ENCODE measurements around the gene SLCO2A1. TPM values are rescaled to one million over a fixed set of nuclear protein-coding genes. Genes with fewer than 3 reads are reported as not detected.
A peak's percentile ranks its signal among the peaks of the same experiment; 100 is the strongest.

The SLCO2A1 gene
- polyA plus RNA-seq, 1 donor (not counting 4 experiments of a cell fraction or from before 2014, with no cell fraction given), result 0.80 TPM

GRCh38 chr3:133962849-133963248 lies 66.9 kb downstream of the SLCO2A1 start:
- H2AFZ ChIP-seq (ENCODE audit: control insufficient read depth, low read length), result no peak overlapping the region

GRCh38 chr3:133958071-133958805 lies 71.5 kb downstream of the SLCO2A1 start:
- DNase-seq (ENCODE audit: low read depth, low spot score) (no peak), FAIRE-seq (no peak)
- Histone ChIP-seq H3K27ac (ENCODE audit: control insufficient read depth, insufficient read depth, low read length) (no peak overlapping the region), H3K4me3 (ENCODE audit: control insufficient read depth in 2 of 3, extremely low read depth in 1 of 3, insufficient read depth in 2 of 3, low read depth in 1 of 3, low read length in 3 of 3) (no peak overlapping the region), H3K9ac (ENCODE audit: control insufficient read depth, extremely low read depth, insufficient read depth, low read length) (no peak overlapping the region), H3K79me2 (ENCODE audit: control insufficient read depth, insufficient read depth, low read length) (no peaks in the 10 kb centered on the region), H3K4me2 (ENCODE audit: control insufficient read depth, extremely low read depth, insufficient read depth, low read depth, low read length) (no peak overlapping the region), H3K9me3 (ENCODE audit: control insufficient read depth, low read depth, low read length) (no peaks in the 10 kb centered on the region), H3K4me1 (ENCODE audit: control insufficient read depth, extremely low read depth, insufficient read depth, low read length) (peaks cover 4% of the 10 kb centered on the region), H3K36me3 (ENCODE audit: control insufficient read depth in 2 of 2, extremely low read depth in 1 of 2, insufficient read depth in 2 of 2, low read length in 2 of 2) (no peaks in the 10 kb centered on the region), H3K9me1 (ENCODE audit: control insufficient read depth, extremely low read depth, insufficient read depth, low read length) (no peaks in the 10 kb centered on the region), H2AFZ (ENCODE audit: control insufficient read depth, low read length) (no peak overlapping the region), H4K20me1 (ENCODE audit: control insufficient read depth, extremely low read depth, insufficient read depth, low read length) (no peaks in the 10 kb centered on the region), H3K27me3 (ENCODE audit: control insufficient read depth, extremely low read depth, insufficient read depth, low read length) (peaks cover 39% of the 10 kb centered on the region)
- TF ChIP-seq EZH2 (IDR thresholded peaks at IDR 0.05; ENCODE audit: low read length), result no peak
- TF ChIP-seq CTCF (optimal IDR thresholded peaks at IDR 0.05 in 1 of 3, IDR thresholded peaks at IDR 0.05 in 1 of 3, conservative IDR thresholded peaks at IDR 0.05 in 1 of 3; ENCODE audit: extremely low read depth in 1 of 3, insufficient read depth in 2 of 3, low read length in 3 of 3), result no peak
- dilution Hi-C loops (cut with MboI; ENCODE audit: extremely low pct_ligation_motif_present, low sequenced_read_pairs), result no loop called here

More at GRCh38 chr3:133962849-133963248, 66.9 kb downstream of the SLCO2A1 start:
- Histone ChIP-seq H3K79me2 (ENCODE audit: control insufficient read depth, insufficient read depth, low read length) (no peaks in the 10 kb centered on the region), H3K9me1 (ENCODE audit: control insufficient read depth, extremely low read depth, insufficient read depth, low read length) (no peaks in the 10 kb centered on the region), H3K27me3 (ENCODE audit: control insufficient read depth, extremely low read depth, insufficient read depth, low read length) (peaks cover 34% of the 10 kb centered on the region), H3K4me2 (ENCODE audit: control insufficient read depth, extremely low read depth, insufficient read depth, low read depth, low read length) (no peak overlapping the region), H3K4me3 (ENCODE audit: control insufficient read depth in 2 of 3, extremely low read depth in 1 of 3, insufficient read depth in 2 of 3, low read depth in 1 of 3, low read length in 3 of 3) (no peak overlapping the region), H3K4me1 (ENCODE audit: control insufficient read depth, extremely low read depth, insufficient read depth, low read length) (peaks cover 4% of the 10 kb centered on the region), H4K20me1 (ENCODE audit: control insufficient read depth, extremely low read depth, insufficient read depth, low read length) (no peaks in the 10 kb centered on the region), H3K9ac (ENCODE audit: control insufficient read depth, extremely low read depth, insufficient read depth, low read length) (no peak overlapping the region), H3K27ac (ENCODE audit: control insufficient read depth, insufficient read depth, low read length) (no peak overlapping the region), H3K9me3 (ENCODE audit: control insufficient read depth, low read depth, low read length) (no peaks in the 10 kb centered on the region), H3K36me3 (ENCODE audit: control insufficient read depth in 2 of 2, extremely low read depth in 1 of 2, insufficient read depth in 2 of 2, low read length in 2 of 2) (no peaks in the 10 kb centered on the region)
- no peak for FAIRE-seq
- dilution Hi-C loops (cut with MboI; ENCODE audit: extremely low pct_ligation_motif_present, low sequenced_read_pairs), result no loop called here
- TF ChIP-seq CTCF (optimal IDR thresholded peaks at IDR 0.05 in 1 of 3, IDR thresholded peaks at IDR 0.05 in 1 of 3, conservative IDR thresholded peaks at IDR 0.05 in 1 of 3; ENCODE audit: extremely low read depth in 1 of 3, insufficient read depth in 2 of 3, low read length in 3 of 3), result peak in 1 of 3 experiments; percentile 8
- TF ChIP-seq EZH2 (IDR thresholded peaks at IDR 0.05; ENCODE audit: low read length), result no peak
- DNase-seq (ENCODE audit: low read depth, low spot score), result no peak

Measured in keratinocyte (primary cell).